Measurements from ENCODE around the gene GNB1.
"Not testable (repeated sequence)": the region's sequence is repeated elsewhere in the genome, so short reads cannot be mapped to it uniquely, and the experiment has no call there.

Gene GNB1

DNA sequence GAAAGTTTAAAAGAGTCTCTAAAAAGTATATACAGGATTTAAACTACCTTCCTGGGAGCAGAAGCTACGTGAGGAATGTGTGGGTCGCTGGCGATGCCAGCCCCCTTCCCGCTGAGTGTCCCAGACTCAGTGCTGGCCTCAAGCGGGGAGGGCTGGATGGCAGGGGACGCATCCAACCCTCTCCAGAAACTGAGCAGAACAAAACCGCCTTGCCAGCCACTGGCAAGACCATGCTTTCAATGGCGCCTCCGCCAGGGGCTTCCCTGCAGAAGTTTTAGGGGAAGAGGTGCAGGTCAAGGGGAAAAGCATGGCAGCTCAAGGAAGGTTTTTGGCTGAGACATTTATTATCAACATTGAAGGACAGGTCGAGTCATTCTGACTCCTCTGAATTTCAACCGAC lies 138.7 kb downstream of the GNB1 start:
- no peak for DNase-seq (ENCODE audit: low read depth in 1 of 2, low spot score in 1 of 2)

DNA sequence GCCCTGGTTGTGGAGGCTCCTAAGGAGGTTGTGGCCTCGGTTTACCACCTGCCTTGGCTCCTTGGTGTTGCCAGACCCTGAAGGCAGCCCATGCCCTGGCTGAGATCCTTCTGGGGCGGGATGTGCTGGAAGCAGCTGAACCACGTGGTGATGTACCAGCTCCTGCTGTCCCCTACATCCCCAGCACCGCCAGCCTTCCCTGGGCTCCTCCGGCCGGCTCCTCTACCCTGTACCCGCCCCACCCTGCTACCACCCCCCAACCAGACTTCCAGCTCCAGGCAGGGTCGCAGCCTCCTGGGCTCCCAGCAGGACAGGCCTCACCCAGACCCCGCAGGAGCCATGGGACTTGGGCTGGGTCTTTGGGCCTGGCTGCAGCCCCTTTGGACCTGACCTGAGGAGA lies 140.9 kb downstream of the GNB1 start:
- not testable (repeated sequence) for DNase-seq (ENCODE audit: low read depth in 1 of 2, low spot score in 1 of 2)

DNA sequence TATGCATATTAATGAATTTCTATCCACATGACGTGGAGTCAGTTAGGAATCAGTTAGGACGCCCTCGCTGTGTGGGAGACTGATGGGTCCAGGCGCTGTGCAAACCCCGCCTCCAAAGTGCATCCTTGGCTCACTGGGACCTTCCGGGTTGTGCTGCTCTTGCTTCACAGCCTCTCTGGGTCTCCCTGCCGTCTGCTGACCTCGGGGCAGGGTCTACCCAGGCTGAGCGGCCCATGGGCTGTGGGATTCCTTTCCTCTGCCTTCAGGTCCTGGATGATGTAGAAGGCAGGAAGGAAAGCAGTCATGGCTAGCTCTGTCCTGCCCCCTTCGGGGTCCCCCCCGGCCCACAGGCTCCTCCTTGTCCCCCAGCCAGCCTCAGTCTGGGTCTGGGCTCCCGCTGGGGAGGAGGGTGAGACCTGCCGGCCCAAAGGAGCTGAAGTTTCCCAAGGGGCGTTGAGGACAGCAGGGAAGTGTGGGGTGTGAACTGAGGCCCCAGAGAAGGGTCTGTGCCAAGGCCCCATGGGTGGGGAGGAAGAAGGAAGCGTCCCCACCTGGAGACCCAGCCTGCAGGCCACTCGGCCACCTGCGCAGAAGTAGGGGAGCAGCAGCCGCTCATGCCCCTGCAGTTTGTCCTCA lies 142.1 kb downstream of the GNB1 start:
- DNase-seq (ENCODE audit: low read depth in 1 of 2, low spot score in 1 of 2) = no peak

DNA sequence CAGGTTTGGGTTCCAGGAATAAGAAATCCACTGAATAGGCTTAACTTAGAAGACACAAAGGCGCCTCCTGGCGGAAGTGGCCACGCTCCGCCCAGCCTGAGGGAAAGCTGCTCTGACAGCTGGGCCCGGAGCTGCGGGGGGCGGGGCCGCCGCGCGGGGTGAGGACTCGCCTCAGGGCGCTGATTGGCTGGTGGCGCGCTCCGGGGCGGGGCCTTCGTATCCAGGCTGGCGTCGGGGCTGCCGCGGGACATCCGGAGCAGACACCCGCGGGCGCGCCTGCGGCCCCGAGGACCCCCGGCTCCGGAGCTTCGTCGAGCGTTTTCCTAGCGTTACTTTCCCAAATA lies 144.3 kb downstream of the GNB1 start:
- not testable (repeated sequence) for DNase-seq (ENCODE audit: low read depth in 1 of 2, low spot score in 1 of 2)

DNA sequence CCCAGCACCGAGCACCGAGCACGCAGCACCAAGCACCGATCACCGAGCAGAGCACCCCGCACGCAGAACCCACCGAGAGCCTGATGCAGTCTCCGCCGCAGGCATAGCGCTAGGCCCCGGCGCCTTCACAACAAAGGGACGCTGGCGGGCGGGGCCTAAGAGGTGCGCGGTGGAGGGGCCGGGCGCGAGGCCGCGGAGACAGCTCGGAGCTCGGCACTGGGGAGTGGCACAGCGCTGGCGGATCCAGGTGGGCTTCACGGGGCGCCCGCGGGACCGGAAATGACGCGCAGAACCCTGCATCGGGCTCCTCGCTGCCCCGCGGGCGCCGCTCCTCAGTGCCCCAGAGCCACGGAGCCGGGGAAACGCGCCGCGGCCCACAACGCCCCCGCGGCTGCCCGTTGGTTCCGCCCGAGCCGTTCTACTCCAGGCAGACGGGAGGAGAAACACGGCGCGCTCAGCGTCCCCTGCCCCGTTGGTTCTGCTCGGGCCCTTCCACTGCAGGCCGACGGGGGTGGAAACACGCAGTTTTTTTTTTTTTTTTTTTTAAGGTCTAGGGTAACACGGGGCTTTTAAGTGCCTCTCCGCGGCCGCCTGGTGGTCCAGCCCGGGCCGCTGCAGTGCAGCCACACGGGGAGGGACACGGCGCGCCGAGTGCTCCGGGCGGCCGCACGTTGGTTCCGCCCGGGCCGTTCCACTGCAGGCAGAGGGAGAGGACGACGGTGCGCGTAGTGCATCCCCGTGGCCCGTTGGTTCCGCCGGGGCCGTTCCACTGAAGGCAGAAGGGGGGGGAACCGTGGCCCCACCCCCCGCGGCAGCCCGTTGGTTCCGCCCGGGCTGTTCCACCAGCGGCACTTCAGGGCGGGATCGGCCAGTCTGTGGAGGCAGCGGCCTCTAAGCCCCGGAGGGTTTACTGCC lies 145.0 kb downstream of the GNB1 start:
- peak; percentile 82 to 100 for DNase-seq (ENCODE audit: low read depth in 1 of 2, low spot score in 1 of 2)

DNA sequence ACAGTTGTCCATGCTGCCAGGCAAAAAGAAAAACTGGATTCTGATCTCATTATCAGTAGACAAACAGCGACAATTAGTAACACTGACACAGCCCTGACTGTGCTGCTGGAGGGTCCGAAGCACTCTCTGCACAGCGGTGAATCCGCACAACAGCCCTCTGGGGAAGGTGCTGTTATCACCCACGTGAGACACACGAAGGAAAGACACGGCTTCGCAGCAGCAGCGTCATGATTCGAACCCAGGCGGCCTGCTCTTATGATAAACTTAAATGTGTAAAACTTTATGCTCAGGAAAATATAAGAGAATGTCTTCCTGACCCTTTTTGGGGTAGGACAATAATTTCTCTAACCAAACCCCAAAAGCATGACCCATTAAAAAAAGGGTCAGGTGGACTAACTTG lies 148.4 kb downstream of the GNB1 start:
- not testable (repeated sequence) for DNase-seq (ENCODE audit: low read depth in 1 of 2, low spot score in 1 of 2)

DNA sequence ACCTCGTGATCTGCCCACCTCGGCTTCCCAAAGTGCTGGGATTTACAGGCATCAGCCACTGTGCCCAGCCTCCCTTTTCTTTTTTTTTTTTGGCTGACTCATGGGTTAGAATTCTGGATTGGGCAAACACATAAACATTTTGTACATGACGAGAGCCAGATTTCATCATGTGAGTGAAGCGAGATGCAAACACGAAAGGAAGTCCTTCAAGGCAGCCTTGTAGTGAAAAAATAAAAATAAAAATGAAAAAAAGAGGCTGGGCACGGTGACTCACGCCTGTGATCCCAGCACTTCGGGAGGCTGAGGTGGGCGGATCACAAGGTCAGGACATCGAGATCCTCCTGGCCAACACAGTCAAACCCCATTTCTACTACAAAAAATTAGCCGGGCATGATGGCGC lies 149.9 kb downstream of the GNB1 start:
- not testable (repeated sequence) for DNase-seq (ENCODE audit: low read depth in 1 of 2, low spot score in 1 of 2)

DNA sequence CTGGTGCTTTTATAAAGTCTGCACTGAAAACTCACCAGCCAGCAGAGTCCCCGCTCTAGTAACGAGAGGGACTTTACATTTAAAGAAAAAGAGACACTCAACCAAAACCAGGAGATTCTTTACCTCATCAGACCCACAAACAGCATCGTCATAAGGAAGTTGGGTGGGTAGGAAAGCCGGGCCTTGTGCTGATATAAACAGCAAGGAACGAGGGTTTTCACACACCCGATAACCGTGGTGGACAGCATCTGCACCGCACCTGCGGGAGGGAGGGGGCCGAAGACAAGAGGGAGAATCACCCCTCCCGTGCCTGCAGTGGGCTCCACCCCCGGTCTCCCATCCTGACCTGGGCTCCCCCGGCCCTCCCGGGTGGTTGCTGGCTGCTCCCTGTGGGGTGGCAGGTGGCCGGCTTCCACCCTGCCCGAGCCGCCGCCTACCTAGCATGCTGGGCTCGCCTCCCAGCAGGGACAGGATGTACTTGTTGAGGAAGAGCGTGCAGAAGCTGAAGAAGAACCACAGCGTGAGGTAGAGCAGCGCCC lies 152.0 kb downstream of the GNB1 start:
- DNase-seq (ENCODE audit: low read depth in 1 of 2, low spot score in 1 of 2) = not testable (repeated sequence)

DNA sequence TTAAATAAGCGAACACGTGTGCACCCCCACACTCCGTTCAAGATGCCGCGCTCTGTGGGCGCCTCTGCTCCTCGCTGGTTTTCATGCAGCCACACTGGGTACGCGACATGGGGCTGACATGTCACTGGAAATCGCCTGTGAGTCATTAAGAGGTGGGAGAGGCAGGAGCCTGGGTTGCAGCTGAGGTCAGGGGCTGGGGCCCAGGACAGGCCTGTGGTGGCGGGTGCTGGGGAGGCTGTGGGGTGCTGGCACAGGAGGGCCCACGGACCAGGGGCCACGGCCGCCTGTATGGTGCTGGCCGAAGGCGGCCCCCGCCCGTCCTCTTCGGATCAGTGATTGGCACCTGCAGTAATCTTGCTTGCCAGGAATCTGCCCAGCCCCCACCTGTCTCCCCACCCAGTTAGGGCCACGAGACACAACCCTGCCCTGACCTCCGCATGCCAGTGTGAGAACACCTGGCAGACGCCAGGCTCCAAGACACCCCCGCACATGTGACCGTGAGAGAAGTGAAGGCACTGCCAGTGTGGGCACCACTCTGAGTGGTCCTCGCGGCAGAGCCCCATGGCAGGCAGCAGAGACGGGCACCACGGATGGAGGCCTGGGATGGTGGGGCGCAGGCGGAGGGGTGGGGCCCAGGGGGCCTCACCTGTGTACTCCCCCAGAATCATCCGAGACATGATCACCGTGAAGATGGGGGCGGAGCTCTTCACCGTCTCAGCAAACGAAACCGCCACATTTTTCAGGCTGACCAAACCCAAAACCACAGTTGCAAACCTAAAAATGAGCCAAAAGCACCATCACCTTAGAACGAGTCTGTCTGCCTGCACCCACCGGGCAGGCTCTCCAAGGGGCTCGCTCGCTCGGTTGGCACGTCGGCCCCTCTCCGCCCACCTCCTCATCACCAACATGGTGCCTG lies 153.0 kb downstream of the GNB1 start:
- not testable (repeated sequence) for DNase-seq (ENCODE audit: low read depth in 1 of 2, low spot score in 1 of 2)
